Activated CD4-positive, alpha-beta T cell treated with anti-CD3 and anti-CD28 coated beads, Interleukin-2, Interleukin-6, amounts not matched to agents 100 ng/mL and 50 ng/mL, durations not matched to agents 16 hours and 8 hours (primary cell): ENCODE measurements around the gene DPRX.

ENCODE experiments used
- DNase-seq: peaks from one replicate; pipeline ENCODE4 v3.0.0-alpha.2; 2020

DPRX gene, protein sequence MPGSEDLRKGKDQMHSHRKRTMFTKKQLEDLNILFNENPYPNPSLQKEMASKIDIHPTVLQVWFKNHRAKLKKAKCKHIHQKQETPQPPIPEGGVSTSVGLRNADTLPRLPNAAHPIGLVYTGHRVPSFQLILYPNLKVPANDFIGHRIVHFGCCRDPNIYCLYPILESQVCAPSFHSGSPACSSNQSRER

DNA sequence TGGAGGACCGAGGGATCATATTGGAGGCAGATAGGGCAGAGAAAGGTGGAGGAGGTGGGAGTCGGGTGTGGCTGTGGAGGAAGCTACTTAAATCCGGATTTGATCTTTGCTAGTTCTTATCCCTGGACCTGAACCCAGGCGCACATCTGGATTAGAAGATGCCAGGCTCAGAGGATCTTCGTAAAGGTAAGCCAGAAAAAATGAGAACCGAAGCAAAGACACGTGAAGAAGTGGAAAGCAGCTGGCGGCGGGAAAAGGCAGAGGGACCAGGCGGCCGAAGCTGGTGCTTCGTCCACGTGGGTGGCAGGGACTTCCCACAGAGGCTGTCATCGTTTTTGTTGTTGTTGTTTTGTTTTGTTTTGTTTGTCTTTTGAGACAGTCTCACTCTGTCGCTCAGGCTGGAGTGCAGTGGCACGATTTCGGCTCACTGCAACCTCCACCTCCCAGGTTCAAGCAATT, at the start of gene DPRX:
Gene DPRX (plus strand): TSS at position 51 of the 459 bp plus-strand sequence. CDS start 108 bp downstream, at position 159.
- DNase-seq, result no peak

GRCh38 chr19:53583181-53583580, 48.6 kb upstream of the DPRX start:
- DNase-seq, result no peak

- DNase-seq, result no peak
These were observed 45.5 kb upstream of the DPRX start for GRCh38 chr19:53586277-53586691.

DNA sequence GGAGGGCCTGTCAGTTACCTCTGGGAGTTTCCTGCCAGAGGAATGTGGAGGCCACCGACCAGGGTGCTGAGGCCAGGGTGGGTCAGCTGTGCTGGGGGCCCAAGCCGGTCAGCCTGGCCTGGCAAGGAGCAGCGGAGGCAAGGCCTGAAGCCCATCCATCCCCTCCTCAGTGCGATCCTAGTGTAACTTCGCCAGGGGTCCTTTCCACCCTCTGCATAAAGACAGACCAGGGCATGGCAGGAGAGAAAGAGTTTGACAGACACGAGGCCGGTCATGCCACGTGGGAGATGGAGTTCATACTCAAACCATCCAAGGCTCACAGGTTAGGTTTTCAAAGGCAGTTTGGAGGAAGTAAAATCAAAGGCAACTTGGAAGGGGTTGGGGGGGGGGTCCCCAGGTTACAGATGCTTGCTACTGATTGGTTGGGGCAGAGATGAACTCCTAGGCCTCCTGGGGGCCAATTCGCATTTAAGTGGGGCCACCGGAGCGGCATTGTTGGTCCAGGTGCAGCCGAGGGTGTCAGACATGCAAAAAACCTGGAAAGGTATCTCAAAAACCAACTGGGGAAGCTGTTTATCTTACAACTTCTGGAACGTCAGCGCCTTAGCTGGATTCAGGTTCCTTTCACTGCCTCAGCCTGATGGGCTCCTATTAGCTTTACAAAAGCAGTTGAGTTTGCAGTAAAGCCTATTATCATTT, 36.8 kb upstream of the DPRX start:
- no peak for DNase-seq

DNA sequence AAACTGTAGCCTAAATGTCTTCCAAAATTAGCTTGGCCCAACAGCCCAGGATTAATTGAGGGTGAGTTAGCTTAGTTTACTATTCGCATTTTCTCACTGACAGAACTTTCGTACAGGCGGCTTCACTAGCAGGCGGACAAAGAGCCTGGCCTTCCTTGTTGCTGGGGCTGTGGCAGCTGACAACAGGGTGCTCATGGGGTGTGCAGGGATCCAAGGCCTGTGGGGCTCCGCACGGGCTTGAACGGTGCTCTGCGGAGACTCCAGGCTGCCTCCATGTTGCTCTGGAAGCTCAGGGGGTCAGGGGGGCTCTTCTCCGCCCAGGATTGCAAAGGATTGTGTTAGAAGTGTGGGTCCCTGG, 36.3 kb upstream of the DPRX start:
- no peak for DNase-seq

GRCh38 chr19:53596056-53596455, 35.7 kb upstream of the DPRX start:
- DNase-seq, result no peak

DNA sequence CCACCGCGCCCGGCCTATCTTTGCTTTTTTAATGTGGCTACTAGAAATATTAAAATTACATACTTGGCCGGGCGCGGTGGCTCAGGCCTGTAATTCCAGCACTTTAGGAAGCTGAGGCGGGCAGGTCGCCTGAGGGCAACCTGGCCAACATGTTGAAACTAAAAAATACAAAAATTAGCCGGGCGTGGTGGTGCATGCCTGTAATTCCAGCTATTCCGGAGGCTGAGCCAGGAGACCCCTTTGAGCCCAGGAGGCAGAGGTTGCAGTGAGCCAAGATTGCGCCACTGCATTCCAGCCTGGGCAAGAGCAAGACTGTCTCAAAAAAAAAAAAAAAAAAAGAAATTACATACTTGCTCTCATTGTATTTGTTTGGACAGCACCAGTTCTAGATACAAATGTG, 34.8 kb upstream of the DPRX start:
- no peak for DNase-seq

DNA sequence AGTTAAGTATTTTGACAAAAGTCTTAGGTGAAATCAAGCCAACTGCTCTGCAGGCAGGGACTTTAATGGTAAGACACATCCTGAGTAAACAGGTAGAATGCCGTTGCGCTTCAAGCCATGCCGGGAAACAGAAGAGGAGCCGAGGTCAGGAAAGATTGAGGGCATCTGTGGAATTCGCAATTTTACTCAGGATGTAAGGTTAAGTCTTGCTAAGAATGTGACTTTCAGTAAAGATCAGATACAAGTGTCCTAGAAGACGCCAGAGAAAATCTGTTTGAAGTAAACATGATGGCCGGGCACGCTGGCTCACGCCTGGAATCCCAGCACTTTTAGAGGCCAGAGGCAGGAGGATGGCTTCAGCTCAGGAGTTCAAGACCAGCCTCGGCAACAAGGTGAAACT, 33.4 kb upstream of the DPRX start:
- no peak for DNase-seq

- DNase-seq, result no peak
These were observed 31.6 kb upstream of the DPRX start for GRCh38 chr19:53600217-53600616.

DNA sequence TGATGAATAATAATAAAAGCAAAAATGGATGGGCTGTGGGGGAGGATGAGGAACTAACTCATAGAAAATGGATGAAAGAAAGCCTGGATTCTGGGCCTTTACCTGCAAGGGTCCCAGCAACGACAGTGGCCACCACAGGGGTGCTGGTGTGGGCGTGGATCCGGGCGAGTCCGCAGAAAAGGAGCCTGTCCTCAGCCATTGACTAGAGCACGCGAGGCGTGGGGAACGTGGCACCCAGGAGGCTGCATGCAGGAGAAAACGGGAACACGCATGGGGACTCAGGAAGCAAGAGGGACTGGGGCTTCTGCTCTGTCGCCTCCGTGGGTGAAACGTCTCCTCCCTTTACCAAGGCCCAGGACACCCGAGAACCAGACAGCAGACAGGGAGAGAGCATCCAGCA, 25.8 kb upstream of the DPRX start:
- no peak for DNase-seq

- DNase-seq, result no peak
These were observed 23.4 kb upstream of the DPRX start for GRCh38 chr19:53608381-53608780.

DNA sequence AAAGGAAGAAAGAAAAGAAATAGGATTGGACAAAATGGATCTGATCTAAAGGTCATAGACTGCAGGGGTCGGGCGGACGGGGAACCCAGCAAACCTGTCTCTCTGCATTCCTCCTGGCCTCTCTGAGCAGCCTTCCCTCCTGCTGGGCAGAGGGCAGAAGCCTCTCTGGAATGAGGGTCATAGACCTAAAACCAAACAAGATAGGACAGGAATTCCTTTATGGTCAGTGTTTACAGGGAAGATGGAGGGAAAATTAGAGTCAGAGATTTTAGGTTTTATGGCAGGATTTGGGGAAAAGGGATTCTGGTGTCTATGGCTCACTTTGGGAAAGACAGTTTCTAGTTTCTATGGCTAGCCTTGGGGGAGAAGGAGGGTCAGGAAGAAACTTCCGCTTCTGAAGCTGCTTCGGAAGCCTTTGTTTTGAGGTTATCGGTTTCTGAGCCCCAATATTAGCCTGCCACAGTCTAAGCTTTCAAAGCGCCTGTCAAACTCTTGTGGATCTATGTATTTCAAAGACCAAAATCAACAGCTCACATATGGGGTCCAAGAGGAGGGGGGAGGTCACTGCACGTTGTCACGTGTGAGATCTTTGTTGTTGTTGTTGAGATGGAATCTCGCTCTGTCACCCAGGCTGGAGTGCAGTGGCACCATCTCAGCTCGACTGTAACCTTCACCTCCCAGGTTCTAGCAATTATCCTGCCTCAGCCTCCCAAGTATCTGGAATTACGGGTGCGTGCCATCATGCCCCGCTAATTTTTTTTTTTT, 18.9 kb upstream of the DPRX start:
- DNase-seq, result no peak

- no peak for DNase-seq
These were observed 9.7 kb upstream of the DPRX start for GRCh38 chr19:53621885-53622740.

DNA sequence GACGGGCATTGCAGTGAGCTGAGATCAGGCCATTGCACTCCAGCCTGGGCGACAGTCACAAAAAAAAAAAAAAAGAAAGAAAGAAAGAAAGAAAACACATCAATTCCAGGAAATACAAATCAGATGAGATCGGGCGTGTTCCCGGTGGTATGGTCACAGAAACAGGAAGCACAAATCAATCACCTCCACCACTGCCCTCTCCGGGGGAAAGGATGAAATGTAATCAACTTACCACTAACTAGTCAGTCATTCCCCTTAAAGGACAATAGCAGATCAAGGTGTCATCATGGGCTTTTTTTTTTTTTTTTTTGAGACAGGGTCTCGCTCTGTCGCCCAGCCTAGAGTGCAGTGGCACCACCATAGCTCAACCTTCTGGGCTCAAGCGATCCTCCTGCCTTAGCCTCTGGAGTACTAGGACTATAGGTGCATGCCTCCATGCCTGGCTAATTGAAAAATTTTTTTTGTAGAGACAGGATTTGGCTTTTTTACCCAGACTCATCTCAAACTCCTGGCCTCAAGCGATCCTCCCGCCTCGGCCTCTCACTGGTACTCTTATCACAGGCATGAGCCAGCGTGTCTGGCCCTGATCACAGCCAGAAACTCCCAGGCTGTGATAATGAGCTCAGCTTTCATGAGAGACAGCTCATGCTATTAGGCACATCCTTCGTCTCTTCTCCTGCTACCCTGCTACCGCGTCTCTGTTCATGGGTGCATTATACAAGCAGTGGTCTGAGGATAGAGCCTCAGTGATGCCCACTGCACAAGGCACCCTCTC, 6.8 kb upstream of the DPRX start:
- no peak for DNase-seq

GRCh38 chr19:53626486-53626885, 5.3 kb upstream of the DPRX start:
- no peak for DNase-seq

DNA sequence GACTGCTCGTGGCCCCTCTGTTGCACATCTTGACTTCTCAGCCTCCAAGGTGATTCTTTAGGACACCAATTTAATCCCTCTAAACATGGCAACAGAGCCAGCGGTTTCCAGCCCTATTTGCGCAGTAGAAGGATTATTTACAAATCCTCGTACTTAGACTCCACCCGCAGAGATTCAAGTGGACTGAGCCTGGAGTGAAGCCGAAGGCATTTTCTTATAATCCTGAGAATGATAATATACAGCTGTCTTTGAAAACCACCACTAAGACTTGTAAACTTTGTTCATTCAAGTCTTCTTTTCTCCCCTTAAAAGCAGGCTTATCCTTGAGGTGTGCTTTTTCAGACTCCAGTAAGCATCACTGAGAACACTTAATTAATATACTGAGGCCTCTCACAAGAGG, 4.8 kb upstream of the DPRX start:
- DNase-seq, result no peak

DNA sequence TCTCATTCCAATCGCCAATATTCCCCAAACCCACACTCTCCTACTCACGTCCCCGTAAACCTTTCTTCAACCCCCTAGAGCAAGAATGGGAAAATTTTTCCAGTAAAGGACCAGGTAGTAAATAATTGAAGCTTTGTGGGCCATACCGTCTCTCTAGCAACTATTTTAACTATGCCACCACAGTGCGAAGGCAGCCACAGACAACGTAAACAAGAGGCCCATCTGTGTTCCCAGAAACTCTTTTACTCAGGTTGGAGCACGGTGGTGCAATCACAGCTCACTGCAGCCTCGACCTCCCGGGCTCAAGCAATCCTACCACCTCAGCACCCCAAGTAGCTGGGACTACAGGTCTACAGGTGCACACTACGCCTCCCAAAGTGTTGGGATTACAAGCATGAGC, 3.0 kb downstream of the DPRX start:
- DNase-seq, result no peak

GRCh38 chr19:53639471-53639870, 7.7 kb downstream of the DPRX start:
- DNase-seq, result no peak

GRCh38 chr19:53642381-53643099, 10.7 kb downstream of the DPRX start:
- DNase-seq, result no peak

GRCh38 chr19:53644061-53644816, 12.4 kb downstream of the DPRX start:
- DNase-seq, result no peak

GRCh38 chr19:53646144-53646543, 14.3 kb downstream of the DPRX start:
- DNase-seq, result no peak
